ENCODE measurements around the gene SH3GL3. TPM values are rescaled to one million over a fixed set of nuclear protein-coding genes. Genes with fewer than 3 reads are reported as not detected.

Gene SH3GL3
- total and polyA plus RNA-seq, 2 of the 13 experiments (the other 11 are each of a cell fraction or from before 2014, with no cell fraction given): not detected

DNA sequence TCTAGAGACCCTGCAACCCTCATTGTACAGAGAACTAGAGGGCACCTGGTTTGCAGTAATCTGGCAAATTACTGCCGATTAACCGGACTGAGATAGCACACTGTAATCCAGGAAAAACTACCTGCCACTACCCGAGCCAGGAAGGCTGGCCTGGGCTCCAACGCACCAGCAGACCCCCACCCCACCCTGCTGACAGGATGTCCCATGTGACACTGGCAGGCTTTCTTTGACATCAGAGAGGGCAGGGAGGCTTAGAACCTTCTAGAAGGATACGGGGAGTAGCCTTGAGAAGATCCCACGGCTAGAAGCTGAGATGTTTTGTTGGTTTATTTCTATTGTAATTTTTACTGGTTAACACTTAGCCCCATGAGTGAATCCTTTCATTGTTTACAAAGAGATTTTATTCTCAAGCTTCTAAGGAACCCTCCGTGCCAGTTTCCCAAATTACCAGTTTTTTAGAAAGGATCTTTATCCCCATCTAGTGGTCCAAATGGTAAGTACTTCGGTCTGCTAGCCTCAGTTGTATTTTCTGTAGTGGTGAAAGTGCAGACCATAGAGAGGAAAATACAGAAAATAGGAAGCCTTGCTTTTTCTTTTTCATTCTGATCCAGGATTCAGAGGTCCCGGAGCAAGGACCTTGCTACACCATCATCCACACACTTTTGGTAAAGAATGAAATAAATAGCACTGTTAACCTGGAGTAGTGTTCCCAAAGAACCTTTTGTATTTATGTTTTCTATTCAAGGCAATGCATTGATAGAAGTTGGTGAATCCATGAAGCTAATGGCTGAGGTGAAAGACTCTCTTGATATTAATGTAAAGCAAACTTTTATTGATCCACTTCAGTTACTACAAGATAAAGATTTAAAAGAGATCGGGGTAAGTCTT is 124.9 kb downstream of the SH3GL3 start:
- Histone ChIP-seq H3K27me3 (ENCODE audit: control insufficient read depth in 1 of 2, insufficient read depth in 2 of 2, low read length in 2 of 2) (no peaks in the 10 kb centered on the region), H3K4me1 (ENCODE audit: insufficient read depth, low read length) (no peaks in the 10 kb centered on the region), H3K36me3 (replicated peaks in 1 of 2; ENCODE audit: control insufficient read depth in 1 of 2, insufficient read depth in 2 of 2, low read length in 2 of 2) (no peaks in the 10 kb centered on the region), H3K4me2 (ENCODE audit: low read depth, low read length) (no peak overlapping the region), H3K4me3 (replicated peaks in 1 of 3; ENCODE audit: insufficient read depth in 1 of 3, low read depth in 2 of 3, low read length in 3 of 3) (no peak overlapping the region), H4K20me1 (ENCODE audit: insufficient read depth, low read length) (no peaks in the 10 kb centered on the region), H3K9ac (ENCODE audit: insufficient read depth, low read depth, low read length) (no peak overlapping the region), H3K27ac (ENCODE audit: extremely low read length, insufficient read depth, low read length) (no peak overlapping the region), H2AFZ (ENCODE audit: low read length) (no peak overlapping the region), H3K9me3 (ENCODE audit: low read length) (no peaks in the 10 kb centered on the region), H3K79me2 (ENCODE audit: insufficient read depth, low read length) (no peaks in the 10 kb centered on the region)
- WGBS (ENCODE audit: low lambda C conversion rate): 27% methylated on average over 9 of the region's 10 CpGs
- in situ Hi-C loops (cut with HindIII; ENCODE audit: extremely low pct_ligation_motif_present, low pct_unique_long_range_greater_than_20kb): loop anchor here (25.0 kb wide), 1 partner anchor 465 kb away; no protein-coding TSS in a partner anchor
- ChIA-PET POLR2A (no interaction called here), CTCF (ENCODE audit: low intra/inter-chr PET ratio, low total read pairs) (no interaction called here)
- ATAC-seq (no peak), FAIRE-seq (peak; percentile 15), DNase-seq (ENCODE audit: low spot score) (no peak)
- intact Hi-C loops (cut with micrococcal nuclease; ENCODE audit: unreplicated experiment): no loop called here
- BruUV-seq (replicated peaks): no TSS peak
- peak; percentile 23; the same call in 1 of the 2 replicates for TF ChIP-seq CTCF (CRISPR knock-in tag; IDR thresholded peaks at IDR 0.05)
- no peak for TF ChIP-seq ZNF382 (CRISPR knock-in tag; IDR thresholded peaks at IDR 0.05; ENCODE audit: borderline replicate concordance)
- no peak for TF ChIP-seq ZFP36L1 (CRISPR knock-in tag; IDR thresholded peaks at IDR 0.05)

DNA sequence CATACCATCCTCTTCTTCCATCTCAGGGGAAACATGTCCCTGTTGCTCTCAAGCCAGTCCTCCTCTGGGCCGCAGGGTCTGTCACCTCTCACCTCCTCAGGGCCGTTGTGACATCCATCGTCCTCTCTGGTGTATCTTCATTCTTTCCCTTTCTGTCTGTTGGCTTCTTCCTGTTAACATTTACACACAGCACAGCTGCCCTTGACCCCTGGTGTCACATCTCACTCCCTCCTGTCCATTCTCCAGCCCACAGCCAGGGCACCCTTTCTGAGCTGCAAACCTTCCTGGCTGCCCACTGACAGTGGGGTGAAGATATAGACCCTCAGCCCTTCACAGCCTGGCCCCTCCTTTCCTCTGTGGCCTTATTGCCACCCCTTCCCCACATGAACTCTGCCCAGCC is 127.2 kb downstream of the SH3GL3 start:
- intact Hi-C loops (cut with micrococcal nuclease; ENCODE audit: unreplicated experiment): no loop called here
- H3K4me2 ChIP-seq (ENCODE audit: low read depth, low read length): no peak overlapping the region
- no peaks in the 10 kb centered on the region for H3K4me1 ChIP-seq (ENCODE audit: insufficient read depth, low read length)
- no peak for FAIRE-seq
- H3K4me3 ChIP-seq (replicated peaks in 1 of 3; ENCODE audit: insufficient read depth in 1 of 3, low read depth in 2 of 3, low read length in 3 of 3): no peak overlapping the region
- no TSS peak for BruUV-seq (replicated peaks)
- POLR2A ChIA-PET: no interaction called here
- H4K20me1 ChIP-seq (ENCODE audit: insufficient read depth, low read length): no peaks in the 10 kb centered on the region
- WGBS (ENCODE audit: low lambda C conversion rate): 2% methylated on average over 3 of the region's 3 CpGs
- no peaks in the 10 kb centered on the region for H3K36me3 ChIP-seq (replicated peaks in 1 of 2; ENCODE audit: control insufficient read depth in 1 of 2, insufficient read depth in 2 of 2, low read length in 2 of 2)
- no peak overlapping the region for H2AFZ ChIP-seq (ENCODE audit: low read length)
- H3K27ac ChIP-seq (ENCODE audit: extremely low read length, insufficient read depth, low read length): no peak overlapping the region
- no peak overlapping the region for H3K9ac ChIP-seq (ENCODE audit: insufficient read depth, low read depth, low read length)
- in situ Hi-C loops (cut with HindIII; ENCODE audit: extremely low pct_ligation_motif_present, low pct_unique_long_range_greater_than_20kb): loop anchor here (25.0 kb wide), 1 partner anchor 463 kb away; no protein-coding TSS in a partner anchor
- no peak for DNase-seq (ENCODE audit: low spot score)
- H3K79me2 ChIP-seq (ENCODE audit: insufficient read depth, low read length): no peaks in the 10 kb centered on the region
- H3K9me3 ChIP-seq (ENCODE audit: low read length): no peaks in the 10 kb centered on the region
- CTCF ChIA-PET (ENCODE audit: low intra/inter-chr PET ratio, low total read pairs): no interaction called here
- no peaks in the 10 kb centered on the region for H3K27me3 ChIP-seq (ENCODE audit: control insufficient read depth in 1 of 2, insufficient read depth in 2 of 2, low read length in 2 of 2)
- peak; percentile 67 for ATAC-seq
- TF ChIP-seq JDP2 (CRISPR knock-in tag; IDR thresholded peaks at IDR 0.05; ENCODE audit: borderline replicate concordance): no peak
- no peak for TF ChIP-seq ZNF773 (CRISPR knock-in tag; IDR thresholded peaks at IDR 0.05; ENCODE audit: borderline replicate concordance)
- TF ChIP-seq NR2F1 (CRISPR knock-in tag; IDR thresholded peaks at IDR 0.05): peak in 1 of 2 experiments; percentile 49; a peak in 2 of 4 replicates
- TF ChIP-seq, protein P1, sequence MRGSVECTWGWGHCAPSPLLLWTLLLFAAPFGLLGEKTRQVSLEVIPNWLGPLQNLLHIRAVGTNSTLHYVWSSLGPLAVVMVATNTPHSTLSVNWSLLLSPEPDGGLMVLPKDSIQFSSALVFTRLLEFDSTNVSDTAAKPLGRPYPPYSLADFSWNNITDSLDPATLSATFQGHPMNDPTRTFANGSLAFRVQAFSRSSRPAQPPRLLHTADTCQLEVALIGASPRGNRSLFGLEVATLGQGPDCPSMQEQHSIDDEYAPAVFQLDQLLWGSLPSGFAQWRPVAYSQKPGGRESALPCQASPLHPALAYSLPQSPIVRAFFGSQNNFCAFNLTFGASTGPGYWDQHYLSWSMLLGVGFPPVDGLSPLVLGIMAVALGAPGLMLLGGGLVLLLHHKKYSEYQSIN (CRISPR knock-in tag; IDR thresholded peaks at IDR 0.05; ENCODE audit: borderline replicate concordance): no peak
- no peak for TF ChIP-seq ZNF639 (CRISPR knock-in tag; conservative IDR thresholded peaks at IDR 0.05)
- TF ChIP-seq RARA (CRISPR knock-in tag; IDR thresholded peaks at IDR 0.05): 0 out of 2 replicates have a peak, but pooled peaks have one; percentile 24
- TF ChIP-seq DR1 (CRISPR knock-in tag; IDR thresholded peaks at IDR 0.05): no peak
- TF ChIP-seq ZNF720 (CRISPR knock-in tag; IDR thresholded peaks at IDR 0.05): no peak
- no peak; the same call in 1 of the 2 replicates for TF ChIP-seq NR2F6 (IDR thresholded peaks at IDR 0.05)
- peak; percentile 60; the same call in 1 of the 2 replicates for TF ChIP-seq NR2F6 (CRISPR knock-in tag; IDR thresholded peaks at IDR 0.05)

All from HepG2 (cell line).